ENCODE data around the gene MTIF3.

GRCh38 chr13:27437126-27437525 lies 13.2 kb downstream of the MTIF3 start:
- TF ChIP-seq ZFP3 (CRISPR knock-in tag; IDR thresholded peaks at IDR 0.05) = no peak
- TF ChIP-seq ZNF8 (CRISPR knock-in tag; IDR thresholded peaks at IDR 0.05) = no peak
